ENCODE measurements around the gene GTF3C5.

Gene GTF3C5

GRCh38 chr9:133054194-133054890 is 23.5 kb downstream of the GTF3C5 start:
- no peak overlapping the region for H3K4me3 ChIP-seq (ENCODE audit: low read depth, low read length)
- DNase-seq (ENCODE audit: low read depth), result no peak
- no peak for TF ChIP-seq CTCF (conservative IDR thresholded peaks at IDR 0.05; ENCODE audit: low read depth, low read length)

GRCh38 chr9:133054966-133055365 is 24.2 kb downstream of the GTF3C5 start:
- TF ChIP-seq CTCF (conservative IDR thresholded peaks at IDR 0.05; ENCODE audit: low read depth, low read length), result no peak
- peak; percentile 83 for DNase-seq (ENCODE audit: low read depth)
- no peak overlapping the region for H3K4me3 ChIP-seq (ENCODE audit: low read depth, low read length)

- TF ChIP-seq CTCF (conservative IDR thresholded peaks at IDR 0.05; ENCODE audit: low read depth, low read length), result no peak
- DNase-seq (ENCODE audit: low read depth), result no peak
- H3K4me3 ChIP-seq (ENCODE audit: low read depth, low read length), result no peak overlapping the region
Observed at GRCh38 chr9:133055788-133056420, 25.1 kb downstream of the GTF3C5 start.

GRCh38 chr9:133056533-133056932 is 25.7 kb downstream of the GTF3C5 start:
- DNase-seq (ENCODE audit: low read depth), result no peak
- no peak for TF ChIP-seq CTCF (conservative IDR thresholded peaks at IDR 0.05; ENCODE audit: low read depth, low read length)
- H3K4me3 ChIP-seq (ENCODE audit: low read depth, low read length), result no peak overlapping the region

- DNase-seq (ENCODE audit: low read depth), result no peak
- no peak overlapping the region for H3K4me3 ChIP-seq (ENCODE audit: low read depth, low read length)
- no peak for TF ChIP-seq CTCF (conservative IDR thresholded peaks at IDR 0.05; ENCODE audit: low read depth, low read length)
Observed at GRCh38 chr9:133057006-133057405, 26.2 kb downstream of the GTF3C5 start.

GRCh38 chr9:133057553-133057952 is 26.8 kb downstream of the GTF3C5 start:
- no peak for DNase-seq (ENCODE audit: low read depth)
- H3K4me3 ChIP-seq (ENCODE audit: low read depth, low read length), result no peak overlapping the region
- no peak for TF ChIP-seq CTCF (conservative IDR thresholded peaks at IDR 0.05; ENCODE audit: low read depth, low read length)

GRCh38 chr9:133058071-133058470 is 27.3 kb downstream of the GTF3C5 start:
- H3K4me3 ChIP-seq (ENCODE audit: low read depth, low read length), result no peak overlapping the region
- no peak for DNase-seq (ENCODE audit: low read depth)
- TF ChIP-seq CTCF (conservative IDR thresholded peaks at IDR 0.05; ENCODE audit: low read depth, low read length), result no peak

Data from choroid plexus epithelial cell (primary cell).